Ascending aorta (tissue), 2 donors: ENCODE measurements around the gene CACNA1E. TPM values are rescaled to one million over a fixed set of nuclear protein-coding genes. Genes with fewer than 3 reads are reported as not detected.

Experiments
- DNase-seq, 2 donors: peaks; one replicate each; pipeline ENCODE4 v3.0.0-alpha.2; 2019; ENCODE audit warnings: low spot score in 2 of 2
- H3K27ac ChIP-seq, 2 donors: fragments of 200-600 bp; sonication (generic); one replicate each; pipeline ENCODE4 v1.5.1; 2016 to 2017; ENCODE audit warnings: mild to moderate bottlenecking in 1 of 2
- H3K27me3 ChIP-seq: fragments of 200-600 bp; sonication (generic); one replicate; pipeline ENCODE4 v1.5.1; 2017
- H3K36me3 ChIP-seq, 2 donors: fragments of 200-600 bp; sonication (generic); one replicate each; pipeline ENCODE4 v1.5.1; 2016
- H3K4me1 ChIP-seq, 2 donors: fragments of 200-600 bp; sonication (generic); one replicate each; pipeline ENCODE4 v1.5.1; 2016 to 2017; ENCODE audit warnings: mild to moderate bottlenecking in 1 of 2
- H3K4me3 ChIP-seq, 2 donors: fragments of 200-600 bp; sonication (generic); one replicate each; pipeline ENCODE4 v1.5.1; 2016 to 2017; ENCODE audit warnings: mild to moderate bottlenecking in 1 of 2
- H3K9me3 ChIP-seq, 2 donors: fragments of 200-600 bp; sonication (generic); one replicate each; pipeline ENCODE4 v1.5.1; 2016
- CTCF ChIP-seq, 3 experiments: fragments of 200-600 bp in 2 of 3; fragments of 450-650 bp in 1 of 3; sonication (generic) in 2 of 3; IDR thresholded peaks; one replicate each; pipeline ENCODE4 v1.5.1; 2016 to 2019; ENCODE audit warnings: antibody characterized with exemption in 3 of 3, mild to moderate bottlenecking in 1 of 3, moderate library complexity in 1 of 3
- intact Hi-C: fragments of 100-400 bp; cut with DNase I; formaldehyde crosslinking; loops from one replicate; pipeline ENCODE4 v1.15.1; 2023
- total RNA-seq: library from RNA; depleted of rRNA; stranded (reverse); fragments of >200 nt; gene quantifications from one replicate; pipeline ENCODE4 v1.1.0, GENCODE V29; 2016

Gene CACNA1E
- total RNA-seq, 1 donor from 2014 or later = not detected

GRCh38 chr1:181806746-181807145, 323.4 kb downstream of the CACNA1E start:
- no peak for DNase-seq
- Histone ChIP-seq H3K27ac (no peak overlapping the region), H3K9me3 (no peaks in the 10 kb centered on the region), H3K4me1 (no peaks in the 10 kb centered on the region), H3K27me3 (no peaks in the 10 kb centered on the region), H3K36me3 (no peaks in the 10 kb centered on the region), H3K4me3 (no peak overlapping the region)
- intact Hi-C loops = no loop called here
- no peak for TF ChIP-seq CTCF (IDR thresholded peaks at IDR 0.05)

GRCh38 chr1:181807251-181807650, 323.9 kb downstream of the CACNA1E start:
- Histone ChIP-seq H3K27ac (no peak overlapping the region), H3K9me3 (no peaks in the 10 kb centered on the region), H3K4me1 (no peaks in the 10 kb centered on the region), H3K4me3 (no peak overlapping the region), H3K27me3 (no peaks in the 10 kb centered on the region), H3K36me3 (no peaks in the 10 kb centered on the region)
- no peak for TF ChIP-seq CTCF (IDR thresholded peaks at IDR 0.05)
- intact Hi-C loops = no loop called here
- DNase-seq = no peak

GRCh38 chr1:181809991-181810545, 326.8 kb downstream of the CACNA1E start:
- H3K27ac ChIP-seq = no peak overlapping the region
- intact Hi-C loops = no loop called here
- no peaks in the 10 kb centered on the region for H3K36me3 ChIP-seq
- H3K4me3 ChIP-seq = no peak overlapping the region
- H3K27me3 ChIP-seq = no peaks in the 10 kb centered on the region
- no peaks in the 10 kb centered on the region for H3K4me1 ChIP-seq
- DNase-seq = no peak
- TF ChIP-seq CTCF (IDR thresholded peaks at IDR 0.05) = no peak
- H3K9me3 ChIP-seq = no peaks in the 10 kb centered on the region

- Histone ChIP-seq H3K4me3 (no peak overlapping the region), H3K36me3 (no peaks in the 10 kb centered on the region), H3K27ac (no peak overlapping the region), H3K27me3 (no peaks in the 10 kb centered on the region), H3K9me3 (no peaks in the 10 kb centered on the region), H3K4me1 (no peaks in the 10 kb centered on the region)
- DNase-seq = no peak
- intact Hi-C loops = no loop called here
- TF ChIP-seq CTCF (IDR thresholded peaks at IDR 0.05) = no peak
Measured at GRCh38 chr1:181812208-181812607, 328.9 kb downstream of the CACNA1E start.

- intact Hi-C loops = no loop called here
- no peak for DNase-seq
- Histone ChIP-seq H3K4me1 (no peaks in the 10 kb centered on the region), H3K9me3 (no peaks in the 10 kb centered on the region), H3K4me3 (no peak overlapping the region), H3K27ac (no peak overlapping the region), H3K27me3 (no peaks in the 10 kb centered on the region), H3K36me3 (no peaks in the 10 kb centered on the region)
- no peak for TF ChIP-seq CTCF (IDR thresholded peaks at IDR 0.05)
Measured at GRCh38 chr1:181813266-181813665, 329.9 kb downstream of the CACNA1E start.

- intact Hi-C loops = no loop called here
- TF ChIP-seq CTCF (IDR thresholded peaks at IDR 0.05) = no peak
- H3K4me1 ChIP-seq = no peaks in the 10 kb centered on the region
- H3K27ac ChIP-seq = no peak overlapping the region
- H3K9me3 ChIP-seq = no peaks in the 10 kb centered on the region
- H3K4me3 ChIP-seq = no peak overlapping the region
- H3K36me3 ChIP-seq = no peaks in the 10 kb centered on the region
- no peaks in the 10 kb centered on the region for H3K27me3 ChIP-seq
- DNase-seq = no peak
Measured at GRCh38 chr1:181816608-181817007, 333.3 kb downstream of the CACNA1E start.
